Heart left ventricle (tissue), 13 donors: ENCODE results near the gene KANK3.

ENCODE experiments used
- CTCF ChIP-seq, 12 donors: fragments of 200-600 bp; sonication (generic) in 4 of 12; IDR thresholded peaks; one replicate each; pipeline versions ENCODE4 v1.5.0 to v1.8.0; 2018 to 2022; ENCODE audit warnings: antibody characterized with exemption in 12 of 12, mild to moderate bottlenecking in 5 of 12
- POLR2A ChIP-seq, 2 donors: fragments of 450-650 bp; IDR thresholded peaks; one replicate each; pipeline ENCODE4 v1.6.1; 2017; ENCODE audit warnings: antibody characterized with exemption in 2 of 2, mild to moderate bottlenecking in 2 of 2, moderate library complexity in 2 of 2
- donor health status: ischemic (EF 13 %, LVEDD 7.1; RV severe dilation, severe dysfunction).
- donor health status: DM: no; HTN: yes; CAD: no.
- donor health status: DM: no; HTN: no; CAD: no.
- donor health status: ischemic (EF 25% LVEDD 6.9; RV normal size, moderate dysfunction).
- donor health status: ischemic (EF 25% LVEDD 5.7; RV mildly dilated, moderate dysfunction).
- donor health status: ischemic (EF 35%, LVEDD 5.7; RV mildly dilated, moderate dysfunction).
- donor health status: nonischemic (EF 11% LVEDD 7.7; RV severe dilation, severe dysfunction).
- donor health status: DM: yes; HTN: yes; CAD: no.
- donor health status: PGD.
- donor health status: ischemic (EF 29% LVEDD 5.4; RV normal size, mild dysfunction).
- donor health status: nonischemic (EF 23%, LVEDD 6.1; RV moderate dilation, normal function).

- TF ChIP-seq POLR2A (IDR thresholded peaks at IDR 0.05) (no peak), CTCF (IDR thresholded peaks at IDR 0.05) (no peak)
Measured at GRCh38 chr19:8391198-8392016, 48.3 kb upstream of the KANK3 start.
